K562 (cell line): Measurements from ENCODE around the gene RUNDC3A.

Experiments used
- CBX3 ChIP-seq, 2 experiments: IDR thresholded peaks; 1 replicate in 1 of 2; 2 replicates in 1 of 2; pipeline ENCODE4 v1.6.1; 2012; ENCODE audit warnings: inconsistent platforms in 2 of 2, low read length in 2 of 2, borderline replicate concordance in 1 of 2, control low read depth in 1 of 2
- MAZ ChIP-seq, 2 experiments: fragments of 450-650 bp in 1 of 2; sonication (generic) in 1 of 2; formaldehyde crosslinking; IDR thresholded peaks in 1 of 2; conservative IDR thresholded peaks in 1 of 2; 2 replicates each; pipeline versions ENCODE4 v1.4.0 to v1.5.0; 2020; ENCODE audit warnings: mild to moderate bottlenecking in 1 of 2, missing genetic modification reagents in 1 of 2
- NR2C2 ChIP-seq, 2 experiments: fragments of 200-800 bp in 1 of 2; sonication (Bioruptor generic) in 1 of 2; sonication (generic) in 1 of 2; formaldehyde crosslinking in 1 of 2; IDR thresholded peaks; 2 replicates each; pipeline versions ENCODE4 v1.6.1 to v1.8.0; 2016 to 2022; ENCODE audit warnings: mild to moderate bottlenecking in 1 of 2, missing compliant biosample characterization in 1 of 2, missing genetic modification characterization in 1 of 2, missing genetic modification reagents in 1 of 2
- TARDBP ChIP-seq: fragments of 450-650 bp; IDR thresholded peaks from 2 replicates; pipeline ENCODE4 v1.6.1; 2016
- TBP ChIP-seq: optimal IDR thresholded peaks from 2 replicates; pipeline ENCODE3; 2011; ENCODE audit warnings: low read depth, low read length, improper control_type of control experiment
- ZBTB7A ChIP-seq: IDR thresholded peaks from 2 replicates; pipeline ENCODE4 v1.6.1; 2011; ENCODE audit warnings: low read depth, mild to moderate bottlenecking, low read length, moderate library complexity, borderline replicate concordance; ENCODE audit not compliant: control insufficient read depth
- ZKSCAN1 ChIP-seq: fragments of 150-350 bp; IDR thresholded peaks from 2 replicates; pipeline ENCODE4 v1.6.1; 2016; ENCODE audit warnings: low read depth, low read length
- ZNF121 ChIP-seq: sonication (generic); formaldehyde crosslinking; conservative IDR thresholded peaks from 2 replicates; pipeline ENCODE4 v1.8.0; 2022; ENCODE audit warnings: missing genetic modification reagents
- ZSCAN29 ChIP-seq: fragments of 450-650 bp; IDR thresholded peaks from 2 replicates; pipeline ENCODE4 v1.6.1; 2017
- TF ChIP-seq, protein P1 (sequence below), 3 experiments: fragments of 200-800 bp in 1 of 3; fragments of 250-450 bp in 1 of 3; fragments of 450-650 bp in 1 of 3; sonication (Bioruptor Pico) in 1 of 3; sonication (Bioruptor generic) in 1 of 3; formaldehyde crosslinking in 1 of 3; IDR thresholded peaks; 2 replicates each; pipeline versions ENCODE4 v1.6.1 to v1.8.0; 2016 to 2022; ENCODE audit warnings: mild to moderate bottlenecking in 2 of 3, missing genetic modification characterization in 2 of 3, missing compliant biosample characterization in 1 of 3, moderate library complexity in 1 of 3
- TF ChIP-seq, protein P2 (sequence below): fragments of 450-650 bp; formaldehyde crosslinking; IDR thresholded peaks from 2 replicates; pipeline ENCODE4 v1.4.0; 2020; ENCODE audit warnings: mild to moderate bottlenecking, moderate library complexity
- TF ChIP-seq, protein P3 (sequence below), 3 experiments: IDR thresholded peaks in 2 of 3; conservative IDR thresholded peaks in 1 of 3; 2 replicates each; pipeline ENCODE4 v1.5.1; 2011 to 2012; ENCODE audit warnings: low read length in 3 of 3, mild to moderate bottlenecking in 3 of 3, control low read depth in 2 of 3, improper control_type of control experiment in 1 of 3, inconsistent platforms in 1 of 3, low read depth in 1 of 3, mixed read lengths in 1 of 3, moderate library complexity in 1 of 3; ENCODE audit not compliant: insufficient read depth in 2 of 3
- TF ChIP-seq, protein P4 (sequence below): fragments of 250-450 bp; sonication (Bioruptor Pico); IDR thresholded peaks from 2 replicates; pipeline ENCODE4 v1.5.0; 2020; ENCODE audit warnings: mild to moderate bottlenecking, borderline replicate concordance
- TF ChIP-seq, protein P5 (sequence below): sonication (generic); formaldehyde crosslinking; IDR thresholded peaks from 2 replicates; pipeline ENCODE4 v1.8.0; 2022; ENCODE audit warnings: mild to moderate bottlenecking, missing genetic modification reagents

DNA sequence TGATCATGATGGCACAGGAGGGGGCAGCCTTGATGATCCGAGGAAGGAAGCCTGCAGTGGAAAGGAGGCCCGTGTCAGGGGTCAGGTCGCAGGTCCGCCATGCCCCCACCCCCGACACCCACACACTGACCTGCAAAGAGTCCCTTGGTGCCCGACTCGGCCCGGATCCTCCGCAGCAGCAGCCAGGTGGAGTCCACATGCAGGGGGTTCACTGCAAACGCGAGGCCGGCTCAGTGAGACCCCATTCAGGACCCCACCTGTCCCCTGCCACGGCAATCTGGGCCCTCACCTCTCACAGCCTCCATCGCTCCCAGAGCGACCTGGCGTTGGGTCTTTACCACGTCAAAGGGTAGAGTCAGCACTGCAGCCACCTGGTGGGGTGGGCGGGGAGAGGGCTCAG, 11.7 kb downstream of the RUNDC3A start:
- TF ChIP-seq CBX3 (IDR thresholded peaks at IDR 0.05; ENCODE audit: borderline replicate concordance in 1 of 2, low read length in 2 of 2) (no peak), MAZ (CRISPR knock-in tag; conservative IDR thresholded peaks at IDR 0.05 in 1 of 2, IDR thresholded peaks at IDR 0.05 in 1 of 2) (no peak), TBP (no peak), TARDBP (no peak), NR2C2 (CRISPR knock-in tag; IDR thresholded peaks at IDR 0.05) (no peak), NR2C2 (tag; IDR thresholded peaks at IDR 0.05) (no peak), ZSCAN29 (no peak), ZKSCAN1 (no peak), ZNF121 (no peak), ZBTB7A (no peak)
- TF ChIP-seq, protein P1, sequence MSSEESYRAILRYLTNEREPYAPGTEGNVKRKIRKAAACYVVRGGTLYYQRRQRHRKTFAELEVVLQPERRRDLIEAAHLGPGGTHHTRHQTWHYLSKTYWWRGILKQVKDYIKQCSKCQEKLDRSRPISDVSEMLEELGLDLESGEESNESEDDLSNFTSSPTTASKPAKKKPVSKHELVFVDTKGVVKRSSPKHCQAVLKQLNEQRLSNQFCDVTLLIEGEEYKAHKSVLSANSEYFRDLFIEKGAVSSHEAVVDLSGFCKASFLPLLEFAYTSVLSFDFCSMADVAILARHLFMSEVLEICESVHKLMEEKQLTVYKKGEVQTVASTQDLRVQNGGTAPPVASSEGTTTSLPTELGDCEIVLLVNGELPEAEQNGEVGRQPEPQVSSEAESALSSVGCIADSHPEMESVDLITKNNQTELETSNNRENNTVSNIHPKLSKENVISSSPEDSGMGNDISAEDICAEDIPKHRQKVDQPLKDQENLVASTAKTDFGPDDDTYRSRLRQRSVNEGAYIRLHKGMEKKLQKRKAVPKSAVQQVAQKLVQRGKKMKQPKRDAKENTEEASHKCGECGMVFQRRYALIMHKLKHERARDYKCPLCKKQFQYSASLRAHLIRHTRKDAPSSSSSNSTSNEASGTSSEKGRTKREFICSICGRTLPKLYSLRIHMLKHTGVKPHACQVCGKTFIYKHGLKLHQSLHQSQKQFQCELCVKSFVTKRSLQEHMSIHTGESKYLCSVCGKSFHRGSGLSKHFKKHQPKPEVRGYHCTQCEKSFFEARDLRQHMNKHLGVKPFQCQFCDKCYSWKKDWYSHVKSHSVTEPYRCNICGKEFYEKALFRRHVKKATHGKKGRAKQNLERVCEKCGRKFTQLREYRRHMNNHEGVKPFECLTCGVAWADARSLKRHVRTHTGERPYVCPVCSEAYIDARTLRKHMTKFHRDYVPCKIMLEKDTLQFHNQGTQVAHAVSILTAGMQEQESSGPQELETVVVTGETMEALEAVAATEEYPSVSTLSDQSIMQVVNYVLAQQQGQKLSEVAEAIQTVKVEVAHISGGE (CRISPR knock-in tag; IDR thresholded peaks at IDR 0.05), result no peak
- TF ChIP-seq, protein P2, sequence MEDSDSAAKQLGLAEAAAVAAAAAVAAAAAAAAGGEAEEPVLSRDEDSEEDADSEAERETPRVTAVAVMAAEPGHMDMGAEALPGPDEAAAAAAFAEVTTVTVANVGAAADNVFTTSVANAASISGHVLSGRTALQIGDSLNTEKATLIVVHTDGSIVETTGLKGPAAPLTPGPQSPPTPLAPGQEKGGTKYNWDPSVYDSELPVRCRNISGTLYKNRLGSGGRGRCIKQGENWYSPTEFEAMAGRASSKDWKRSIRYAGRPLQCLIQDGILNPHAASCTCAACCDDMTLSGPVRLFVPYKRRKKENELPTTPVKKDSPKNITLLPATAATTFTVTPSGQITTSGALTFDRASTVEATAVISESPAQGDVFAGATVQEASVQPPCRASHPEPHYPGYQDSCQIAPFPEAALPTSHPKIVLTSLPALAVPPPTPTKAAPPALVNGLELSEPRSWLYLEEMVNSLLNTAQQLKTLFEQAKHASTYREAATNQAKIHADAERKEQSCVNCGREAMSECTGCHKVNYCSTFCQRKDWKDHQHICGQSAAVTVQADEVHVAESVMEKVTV, result no peak
- TF ChIP-seq, protein P3, sequence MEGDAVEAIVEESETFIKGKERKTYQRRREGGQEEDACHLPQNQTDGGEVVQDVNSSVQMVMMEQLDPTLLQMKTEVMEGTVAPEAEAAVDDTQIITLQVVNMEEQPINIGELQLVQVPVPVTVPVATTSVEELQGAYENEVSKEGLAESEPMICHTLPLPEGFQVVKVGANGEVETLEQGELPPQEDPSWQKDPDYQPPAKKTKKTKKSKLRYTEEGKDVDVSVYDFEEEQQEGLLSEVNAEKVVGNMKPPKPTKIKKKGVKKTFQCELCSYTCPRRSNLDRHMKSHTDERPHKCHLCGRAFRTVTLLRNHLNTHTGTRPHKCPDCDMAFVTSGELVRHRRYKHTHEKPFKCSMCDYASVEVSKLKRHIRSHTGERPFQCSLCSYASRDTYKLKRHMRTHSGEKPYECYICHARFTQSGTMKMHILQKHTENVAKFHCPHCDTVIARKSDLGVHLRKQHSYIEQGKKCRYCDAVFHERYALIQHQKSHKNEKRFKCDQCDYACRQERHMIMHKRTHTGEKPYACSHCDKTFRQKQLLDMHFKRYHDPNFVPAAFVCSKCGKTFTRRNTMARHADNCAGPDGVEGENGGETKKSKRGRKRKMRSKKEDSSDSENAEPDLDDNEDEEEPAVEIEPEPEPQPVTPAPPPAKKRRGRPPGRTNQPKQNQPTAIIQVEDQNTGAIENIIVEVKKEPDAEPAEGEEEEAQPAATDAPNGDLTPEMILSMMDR (IDR thresholded peaks at IDR 0.05 in 2 of 3, conservative IDR thresholded peaks at IDR 0.05 in 1 of 3; ENCODE audit: insufficient read depth in 2 of 3, low read depth in 1 of 3, low read length in 3 of 3), result no peak
- TF ChIP-seq, protein P4, sequence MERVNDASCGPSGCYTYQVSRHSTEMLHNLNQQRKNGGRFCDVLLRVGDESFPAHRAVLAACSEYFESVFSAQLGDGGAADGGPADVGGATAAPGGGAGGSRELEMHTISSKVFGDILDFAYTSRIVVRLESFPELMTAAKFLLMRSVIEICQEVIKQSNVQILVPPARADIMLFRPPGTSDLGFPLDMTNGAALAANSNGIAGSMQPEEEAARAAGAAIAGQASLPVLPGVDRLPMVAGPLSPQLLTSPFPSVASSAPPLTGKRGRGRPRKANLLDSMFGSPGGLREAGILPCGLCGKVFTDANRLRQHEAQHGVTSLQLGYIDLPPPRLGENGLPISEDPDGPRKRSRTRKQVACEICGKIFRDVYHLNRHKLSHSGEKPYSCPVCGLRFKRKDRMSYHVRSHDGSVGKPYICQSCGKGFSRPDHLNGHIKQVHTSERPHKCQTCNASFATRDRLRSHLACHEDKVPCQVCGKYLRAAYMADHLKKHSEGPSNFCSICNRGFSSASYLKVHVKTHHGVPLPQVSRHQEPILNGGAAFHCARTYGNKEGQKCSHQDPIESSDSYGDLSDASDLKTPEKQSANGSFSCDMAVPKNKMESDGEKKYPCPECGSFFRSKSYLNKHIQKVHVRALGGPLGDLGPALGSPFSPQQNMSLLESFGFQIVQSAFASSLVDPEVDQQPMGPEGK, result no peak
- TF ChIP-seq, protein P5, sequence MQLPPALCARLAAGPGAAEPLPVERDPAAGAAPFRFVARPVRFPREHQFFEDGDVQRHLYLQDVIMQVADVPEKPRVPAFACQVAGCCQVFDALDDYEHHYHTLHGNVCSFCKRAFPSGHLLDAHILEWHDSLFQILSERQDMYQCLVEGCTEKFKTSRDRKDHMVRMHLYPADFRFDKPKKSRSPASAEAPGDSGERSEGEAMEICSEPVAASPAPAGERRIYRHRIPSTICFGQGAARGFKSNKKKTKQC, result no peak
